IMR-90 (cell line): ENCODE data around the gene FNIP2. TPM values are rescaled to one million over a fixed set of nuclear protein-coding genes. Genes with fewer than 3 reads are reported as not detected.

Experiments used
- ATAC-seq: fragments of 200-7000 bp; cut with Tn5 transposase; 2 replicates; pipeline ENCODE4 v1.9.1; 2020; ENCODE audit warnings: low read depth, mild to moderate bottlenecking, moderate library complexity
- BruUV-seq: library from RNA; stranded (reverse); fragments of 400-500 nt; replicated peaks from 2 replicates; lab custom pipeline; 2021; lab: Mats Ljungman, UMichigan
- CTCF ChIA-PET: fragments of 300-600 bp; formaldehyde crosslinking; extraction: SDS; loops from one replicate; lab custom pipeline; 2021; ENCODE audit warnings: antibody characterized with exemption; lab: Yijun Ruan, JAX
- POLR2A ChIA-PET: fragments of 300-600 bp; sonication (Branson Sonifier 250); formaldehyde crosslinking; loops from one replicate; lab custom pipeline; 2022; ENCODE audit warnings: antibody characterized with exemption; ENCODE audit not compliant: unreplicated experiment; lab: Charles Lee
- DNase-seq: peaks from one replicate; pipeline ENCODE4 v3.0.0; 2013
- H2AFZ ChIP-seq: replicated peaks from 2 replicates; pipeline ENCODE3; 2013; ENCODE audit warnings: low read length, mild to moderate bottlenecking; ENCODE audit not compliant: poor library complexity
- H2AK5ac ChIP-seq: 2 replicates; pipeline ENCODE4 v1.6.1; 2013; ENCODE audit warnings: low read depth, low read length, inconsistent platforms
- H2AK9ac ChIP-seq: replicated peaks from 2 replicates; pipeline ENCODE3; 2013; ENCODE audit warnings: mild to moderate bottlenecking, low read depth, low read length, moderate library complexity; ENCODE audit not compliant: poor library complexity
- H2BK120ac ChIP-seq: 2 replicates; pipeline ENCODE4 v1.6.1; 2013; ENCODE audit warnings: low read depth, low read length, inconsistent platforms
- H2BK15ac ChIP-seq: 3 replicates; pipeline ENCODE4 v1.6.1; 2013; ENCODE audit warnings: low read depth, low read length, inconsistent platforms
- H2BK20ac ChIP-seq: 2 replicates; pipeline ENCODE4 v1.6.1; 2013; ENCODE audit warnings: low read depth, mild to moderate bottlenecking, inconsistent platforms, low read length, moderate library complexity
- H2BK5ac ChIP-seq: 2 replicates; pipeline ENCODE4 v1.6.1; 2013; ENCODE audit warnings: mild to moderate bottlenecking, low read depth, low read length, inconsistent platforms; ENCODE audit not compliant: poor library complexity, severe bottlenecking
- H3K14ac ChIP-seq: replicated peaks from 2 replicates; pipeline ENCODE4 v1.6.1; 2013; ENCODE audit warnings: low read depth, low read length, inconsistent platforms
- H3K18ac ChIP-seq: 2 replicates; pipeline ENCODE4 v1.6.1; 2013; ENCODE audit warnings: low read depth, low read length, control low read depth
- H3K23ac ChIP-seq: 2 replicates; pipeline ENCODE4 v1.6.1; 2013; ENCODE audit warnings: low read depth, low read length, inconsistent platforms
- H3K27ac ChIP-seq: 2 replicates; pipeline ENCODE4 v1.5.1; 2013; ENCODE audit warnings: mild to moderate bottlenecking, control low read depth, low read length; ENCODE audit not compliant: insufficient read depth
- H3K27me3 ChIP-seq: 2 replicates; pipeline ENCODE4 v1.6.1; 2013; ENCODE audit warnings: low read length; ENCODE audit not compliant: control insufficient read depth, insufficient read depth
- H3K36me3 ChIP-seq: 2 replicates; pipeline ENCODE4 v1.6.1; 2013; ENCODE audit warnings: low read length, mixed read lengths; ENCODE audit not compliant: control insufficient read depth, insufficient read depth
- H3K4ac ChIP-seq: 2 replicates; pipeline ENCODE4 v1.6.1; 2013; ENCODE audit warnings: low read depth, low read length, inconsistent platforms
- H3K4me1 ChIP-seq: 2 replicates; pipeline ENCODE4 v1.6.1; 2013; ENCODE audit warnings: low read length, mixed read lengths; ENCODE audit not compliant: control insufficient read depth, insufficient read depth
- H3K4me2 ChIP-seq: 2 replicates; pipeline ENCODE4 v1.6.1; 2013; ENCODE audit warnings: low read depth, mild to moderate bottlenecking, control low read depth, low read length, moderate library complexity
- H3K4me3 ChIP-seq: 2 replicates; pipeline ENCODE4 v1.5.1; 2013; ENCODE audit warnings: low read depth, mild to moderate bottlenecking, control low read depth, low read length, moderate library complexity; ENCODE audit not compliant: insufficient read depth
- H3K56ac ChIP-seq: 2 replicates; pipeline ENCODE4 v1.6.1; 2013; ENCODE audit warnings: low read length, inconsistent platforms; ENCODE audit not compliant: insufficient read depth; ENCODE audit errors: extremely low read depth
- H3K79me1 ChIP-seq, 2 experiments: 2 replicates each; pipeline ENCODE4 v1.6.1; 2013; ENCODE audit warnings: low read length in 2 of 2, inconsistent platforms in 1 of 2, low read depth in 1 of 2
- H3K9ac ChIP-seq: 2 replicates; pipeline ENCODE4 v1.6.1; 2013; ENCODE audit warnings: low read depth, low read length, control low read depth
- H3K9me1 ChIP-seq: 2 replicates; pipeline ENCODE4 v1.6.1; 2013; ENCODE audit warnings: low read length, inconsistent platforms; ENCODE audit not compliant: insufficient read depth
- H3K9me3 ChIP-seq: 2 replicates; pipeline ENCODE4 v1.6.1; 2013; ENCODE audit warnings: low read length; ENCODE audit not compliant: control insufficient read depth, insufficient read depth
- H4K20me1 ChIP-seq: 2 replicates; pipeline ENCODE4 v1.6.1; 2013; ENCODE audit warnings: low read length, inconsistent platforms; ENCODE audit not compliant: insufficient read depth
- H4K5ac ChIP-seq: 2 replicates; pipeline ENCODE4 v1.6.1; 2013; ENCODE audit warnings: mild to moderate bottlenecking, low read depth, low read length, control low read depth
- H4K8ac ChIP-seq, 2 experiments: 2 replicates each; pipeline ENCODE4 v1.6.1; 2013; ENCODE audit warnings: low read depth in 2 of 2, low read length in 2 of 2, control low read depth in 1 of 2, inconsistent platforms in 1 of 2
- H4K91ac ChIP-seq: 2 replicates; pipeline ENCODE4 v1.6.1; 2013; ENCODE audit warnings: low read depth, low read length, inconsistent platforms; ENCODE audit not compliant: insufficient read depth
- BHLHE40 ChIP-seq: fragments of 150-350 bp; IDR thresholded peaks from 2 replicates; pipeline ENCODE4 v1.6.1; 2016; ENCODE audit warnings: mild to moderate bottlenecking, low read depth, low read length
- CEBPB ChIP-seq: IDR thresholded peaks from 2 replicates; pipeline ENCODE4 v1.6.1; 2012; ENCODE audit warnings: low read depth, low read length, improper control_type of control experiment
- CHD1 ChIP-seq: IDR thresholded peaks from 2 replicates; pipeline ENCODE4 v1.6.1; 2012; ENCODE audit warnings: low read depth, low read length, improper control_type of control experiment
- CTCF ChIP-seq: conservative IDR thresholded peaks from 2 replicates; pipeline ENCODE4 v1.5.1; 2012; ENCODE audit warnings: mild to moderate bottlenecking, low read depth, low read length, improper control_type of control experiment
- ELK1 ChIP-seq: fragments of 150-350 bp; IDR thresholded peaks from 2 replicates; pipeline ENCODE4 v1.6.1; 2016; ENCODE audit warnings: low read depth, mild to moderate bottlenecking, low read length, moderate library complexity, borderline replicate concordance
- FOS ChIP-seq: fragments of 150-350 bp; IDR thresholded peaks from 2 replicates; pipeline ENCODE4 v1.6.1; 2016; ENCODE audit warnings: low read depth, low read length
- MAFK ChIP-seq: IDR thresholded peaks from 2 replicates; pipeline ENCODE4 v1.6.1; 2012; ENCODE audit warnings: low read depth, low read length, improper control_type of control experiment
- MAZ ChIP-seq: IDR thresholded peaks from 2 replicates; pipeline ENCODE4 v1.6.1; 2012; ENCODE audit warnings: low read depth, mild to moderate bottlenecking, low read length, improper control_type of control experiment, moderate library complexity, borderline replicate concordance
- NFE2L2 ChIP-seq: fragments of 150-350 bp; IDR thresholded peaks from 2 replicates; pipeline ENCODE4 v1.6.1; 2016; ENCODE audit warnings: low read depth, mild to moderate bottlenecking, low read length
- POLR2A ChIP-seq: IDR thresholded peaks from 2 replicates; pipeline ENCODE4 v1.6.1; 2012; ENCODE audit warnings: mild to moderate bottlenecking, low read depth, low read length
- RAD21 ChIP-seq: IDR thresholded peaks from 2 replicates; pipeline ENCODE4 v1.6.1; 2012; ENCODE audit warnings: low read length, improper control_type of control experiment
- RCOR1 ChIP-seq: IDR thresholded peaks from 2 replicates; pipeline ENCODE4 v1.6.1; 2012; ENCODE audit warnings: mild to moderate bottlenecking, low read length, improper control_type of control experiment; ENCODE audit not compliant: insufficient replicate concordance
- RFX5 ChIP-seq: IDR thresholded peaks from 2 replicates; pipeline ENCODE4 v1.8.0; 2012; ENCODE audit warnings: low read depth, mild to moderate bottlenecking, low read length, moderate library complexity
- SMC3 ChIP-seq: fragments of 150-350 bp; IDR thresholded peaks from 2 replicates; pipeline ENCODE4 v1.6.1; 2016; ENCODE audit warnings: low read depth, mild to moderate bottlenecking, antibody characterized with exemption, low read length, moderate library complexity
- WGBS, 2 experiments: methylation state at CpG; one replicate each; pipeline versions ENCODE4 v1.1.5 to v1.1.7; 2013; ENCODE audit warnings: missing lambda C conversion rate in 2 of 2; ENCODE audit not compliant: insufficient read length in 1 of 2; ENCODE audit errors: extremely low coverage in 2 of 2; 5-methylcytosine and 5-hydroxymethylcytosine counted together
- dilution Hi-C: fragments of 300-500 bp; cut with HindIII; formaldehyde crosslinking; loops from one replicate; pipeline ENCODE4 v1.14.3; 2018; ENCODE audit warnings: low sequenced_read_pairs; ENCODE audit not compliant: unreplicated experiment
- in situ Hi-C: fragments of 300-500 bp; cut with MboI; formaldehyde crosslinking; loops from 3 replicates; pipeline ENCODE4 v1.14.3; 2019; ENCODE audit warnings: low sequenced_read_pairs, inconsistent platforms, mixed read lengths
- intact Hi-C: fragments of 100-400 bp; cut with micrococcal nuclease; formaldehyde crosslinking; loops from 2 replicates; pipeline ENCODE4 v1.10.0; 2022
- polyA plus RNA-seq, 3 experiments: library from polyadenylated mRNA; depleted of rRNA; stranded (reverse); fragments of >200 nt; gene quantifications; 2 replicates each; pipeline ENCODE4 v1.2.3, GENCODE V29; 2012; ENCODE audit warnings: low replicate concordance in 1 of 3
- total RNA-seq: library from RNA; depleted of rRNA; stranded (reverse); fragments of >200 nt; gene quantifications from 2 replicates; pipeline ENCODE4 v1.2.3, GENCODE V29; 2012

FNIP2 gene
- total and polyA plus RNA-seq, 2 of the 4 experiments (the other 2 are of a cell fraction): 4.7 to 24.6 TPM

- no peak overlapping the region for H2AK9ac ChIP-seq
- no peak overlapping the region for H3K18ac ChIP-seq
- no peak for TF ChIP-seq MAZ
- TF ChIP-seq BHLHE40: no peak
- TF ChIP-seq FOS: no peak
- no peak for TF ChIP-seq RAD21
- no peak for TF ChIP-seq CEBPB
- no peak for TF ChIP-seq RCOR1
- no peak for TF ChIP-seq RFX5
- TF ChIP-seq CHD1: no peak
- no peak for TF ChIP-seq NFE2L2
- TF ChIP-seq MAFK: no peak
- TF ChIP-seq SMC3: no peak
- TF ChIP-seq ELK1: no peak
- TF ChIP-seq POLR2A: no peak
- no peak for TF ChIP-seq CTCF
- no peak overlapping the region for H2BK20ac ChIP-seq
- H3K4me1 ChIP-seq: no peaks in the 10 kb centered on the region
- no peak overlapping the region for H3K14ac ChIP-seq
- dilution Hi-C loops: no loop called here
- CTCF ChIA-PET: no interaction called here
- no peaks in the 10 kb centered on the region for H3K27me3 ChIP-seq
- POLR2A ChIA-PET: no interaction called here
- DNase-seq (no peak), ATAC-seq (no peak)
- H3K23ac ChIP-seq: no peak overlapping the region
- no peaks in the 10 kb centered on the region for H3K9me3 ChIP-seq
- in situ Hi-C loops: loop anchor here (25.0 kb wide), 1 partner anchor 571 kb away; no protein-coding TSS in a partner anchor
- peaks cover 6% of the 10 kb centered on the region; the same call in 1 of the 2 replicates for H3K36me3 ChIP-seq
- no peak overlapping the region for H3K9ac ChIP-seq
- WGBS, 2 experiments: no CpG with 5 or more reads among the region's 5 CpGs
- intact Hi-C loops: no loop called here
- H3K4me3 ChIP-seq: no peak overlapping the region
- H4K91ac ChIP-seq: no peak overlapping the region
- H2BK120ac ChIP-seq: no peak overlapping the region
- no peaks in the 10 kb centered on the region for H4K20me1 ChIP-seq
- H3K4me2 ChIP-seq: no peak overlapping the region
- no peak overlapping the region for H3K56ac ChIP-seq
- H4K8ac ChIP-seq: no peak overlapping the region
- H3K79me1 ChIP-seq: peaks cover 0 to 6% of the 10 kb centered on the region in 2 experiments; a peak in 2 of 4 replicates
- no peak overlapping the region for H2AFZ ChIP-seq
- 0 out of 2 replicates have a peak, but pooled peaks cover 5% of the 10 kb centered on the region for H3K9me1 ChIP-seq
- BruUV-seq: no TSS peak
- no peak overlapping the region for H3K27ac ChIP-seq
- H3K4ac ChIP-seq: no peak overlapping the region
- no peak overlapping the region for H2AK5ac ChIP-seq
- no peak overlapping the region for H2BK5ac ChIP-seq
- no peak overlapping the region for H2BK15ac ChIP-seq
- no peak overlapping the region for H4K5ac ChIP-seq
Observed at GRCh38 chr4:158833602-158834001, 64.8 kb downstream of the FNIP2 start.
